ENCODE results near the gene CELSR1. TPM values are rescaled to one million over a fixed set of nuclear protein-coding genes. Genes with fewer than 3 reads are reported as not detected.

Gene CELSR1
- total and polyA plus RNA-seq, 3 experiments from 2014 or later, result 0.15 to 0.33 (median 0.30) TPM

DNA sequence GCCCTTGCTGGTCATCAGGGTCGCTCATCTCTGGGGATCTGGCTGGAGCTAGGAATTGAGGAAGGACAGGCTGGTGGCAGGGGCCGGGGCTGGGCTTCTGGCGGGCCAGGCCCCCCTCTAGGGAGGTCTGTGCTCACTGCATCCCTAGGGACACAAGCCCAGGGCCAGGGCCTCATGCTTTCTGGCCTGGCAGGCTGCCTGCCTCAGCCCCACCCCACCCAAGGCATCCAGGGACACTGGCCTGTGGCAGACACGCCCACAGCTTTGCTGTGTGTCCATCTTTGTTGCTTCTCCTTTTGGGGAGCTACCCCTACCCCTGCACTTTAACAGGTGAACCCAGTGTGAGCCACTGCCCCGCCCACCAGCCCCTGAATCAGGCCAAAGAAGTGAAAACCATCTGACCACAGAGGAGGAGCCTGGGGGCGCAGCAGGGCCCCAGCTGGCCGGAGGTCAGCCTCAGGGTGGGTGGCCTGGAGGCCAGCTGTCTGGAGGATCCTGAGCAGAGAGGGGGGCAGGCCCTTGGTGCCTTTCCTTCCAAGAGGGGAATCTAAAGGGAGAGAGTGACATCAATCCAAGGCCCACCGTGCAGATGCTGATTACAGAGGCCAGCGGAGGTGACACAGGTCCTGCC, 26.8 kb upstream of the CELSR1 start:
- ChIA-PET POLR2A (no interaction called here), CTCF (interaction anchor here (0.8 to 2.1 kb wide), 18 partner anchors 9 to 268 kb away, joined by 3 to 23 read pairs (median 4); partner anchors contain the start of gene GTSE1)
- no peak overlapping the region for H3K4me3 ChIP-seq (ENCODE audit: low read length)
- H3K4me1 ChIP-seq (ENCODE audit: insufficient read depth, low read length), result no peaks in the 10 kb centered on the region
- no peak overlapping the region for H3K4me3 Mint-ChIP-seq
- peaks cover 0 to 1% (median 0%) of the 10 kb centered on the region in 5 donors for H3K9me3 Mint-ChIP-seq
- DNase-seq, result no peak
- no peaks in the 10 kb centered on the region for H3K27me3 ChIP-seq (ENCODE audit: insufficient read depth, low read length, poor library complexity, severe bottlenecking)
- no peaks in the 10 kb centered on the region for H3K36me3 ChIP-seq (ENCODE audit: insufficient read depth, low read length)
- no peak overlapping the region for H3K27ac ChIP-seq (ENCODE audit: low read depth, low read length)
- no peaks in the 10 kb centered on the region for H3K9me3 ChIP-seq (ENCODE audit: low read length)
- no peak overlapping the region for H3K27ac Mint-ChIP-seq
- H3K27me3 Mint-ChIP-seq, result peaks cover 0 to 3% of the 10 kb centered on the region in 2 donors
- peaks cover 0 to 2% (median 0%) of the 10 kb centered on the region in 3 donors for H3K4me1 Mint-ChIP-seq
- no peaks in the 10 kb centered on the region for H3K36me3 Mint-ChIP-seq

DNA sequence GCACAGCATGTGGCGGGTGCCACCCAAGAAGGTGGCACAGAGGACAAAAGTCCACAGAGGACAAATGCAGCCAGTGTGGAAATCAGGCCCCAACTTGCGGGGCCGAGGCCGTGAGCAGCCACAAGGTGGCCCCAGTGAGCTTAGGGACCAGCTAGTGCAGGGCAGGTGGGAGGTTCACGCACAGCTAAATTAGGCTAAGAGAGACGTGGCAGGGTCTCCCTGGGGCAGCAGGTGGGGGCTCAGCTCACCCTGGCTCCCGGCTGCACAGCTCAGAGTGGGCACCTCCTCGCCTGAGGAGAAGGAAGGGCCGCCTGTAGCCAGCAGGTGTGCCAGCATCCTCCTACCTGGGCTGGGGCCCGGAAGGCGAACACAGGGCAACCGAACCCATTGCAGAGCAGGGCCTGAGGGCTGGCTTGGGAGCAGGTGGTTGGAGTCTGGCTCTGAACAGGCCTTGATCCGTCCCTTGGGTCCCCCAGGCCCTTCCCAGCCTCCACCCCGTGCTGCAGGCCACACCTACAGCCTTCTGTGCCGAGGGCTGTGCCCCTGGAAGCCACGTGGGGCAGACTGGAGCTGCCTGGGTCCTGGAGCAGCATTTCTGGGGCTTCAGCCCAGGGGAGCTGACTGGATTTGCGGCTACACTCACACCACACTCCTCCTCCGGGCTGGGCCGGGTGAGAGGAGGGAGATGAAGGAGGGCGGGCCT, 26.1 kb upstream of the CELSR1 start:
- no peaks in the 10 kb centered on the region for H3K9me3 Mint-ChIP-seq
- Histone ChIP-seq H3K9me3 (ENCODE audit: low read length) (no peaks in the 10 kb centered on the region), H3K36me3 (ENCODE audit: insufficient read depth, low read length) (no peaks in the 10 kb centered on the region), H3K4me3 (ENCODE audit: low read length) (no peak overlapping the region), H3K27me3 (ENCODE audit: insufficient read depth, low read length, poor library complexity, severe bottlenecking) (no peaks in the 10 kb centered on the region), H3K27ac (ENCODE audit: low read depth, low read length) (no peak overlapping the region), H3K4me1 (ENCODE audit: insufficient read depth, low read length) (no peaks in the 10 kb centered on the region)
- H3K4me3 Mint-ChIP-seq, result peak overlapping the region in 3 of 7 donors; percentile 26 to 31 (median 26)
- peak; percentile 49 to 78 (median 63) for DNase-seq
- H3K27me3 Mint-ChIP-seq, result peaks cover 0 to 3% of the 10 kb centered on the region in 2 donors
- CTCF ChIA-PET, result interaction anchor here (0.7 to 2.1 kb wide), 28 partner anchors 9 to 281 kb away, joined by 3 to 23 read pairs (median 4); partner anchors contain the start of gene GTSE1
- H3K36me3 Mint-ChIP-seq, result no peaks in the 10 kb centered on the region
- H3K27ac Mint-ChIP-seq, result peak overlapping the region in 3 of 8 donors; percentile 32 to 57 (median 40)
- POLR2A ChIA-PET, result interaction anchor here (0.7 kb wide), 1 partner anchor 205 kb away, joined by 4 read pairs; no protein-coding TSS in a partner anchor
- peaks cover 0 to 2% (median 0%) of the 10 kb centered on the region in 3 donors for H3K4me1 Mint-ChIP-seq

DNA sequence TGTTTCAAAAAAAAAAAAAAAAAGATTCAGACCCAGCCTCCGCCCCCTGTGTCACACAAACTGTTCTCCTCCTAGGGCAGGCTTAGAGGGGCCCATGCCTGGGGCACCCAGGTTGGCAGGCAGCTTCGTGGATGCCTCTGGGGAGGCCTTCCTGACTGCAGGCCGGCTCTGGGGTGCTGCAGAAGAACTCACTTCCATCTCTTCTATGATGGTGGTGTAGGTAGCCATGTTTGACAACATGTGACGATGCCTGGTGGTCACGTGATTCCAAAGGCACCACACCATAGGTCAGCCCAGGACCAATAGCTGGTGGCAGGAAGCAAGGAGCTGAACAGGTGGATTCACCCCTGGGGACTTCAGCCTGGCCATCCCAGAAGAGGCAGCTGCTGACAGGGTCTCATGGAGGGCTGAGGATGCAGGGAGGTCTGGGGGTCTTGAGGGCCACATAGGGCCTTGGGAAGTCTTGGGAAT, 24.1 kb upstream of the CELSR1 start:
- H3K9me3 Mint-ChIP-seq, result peaks cover 0 to 10% (median 0%) of the 10 kb centered on the region in 5 donors
- Histone ChIP-seq H3K4me3 (ENCODE audit: low read length) (no peak overlapping the region), H3K27me3 (ENCODE audit: insufficient read depth, low read length, poor library complexity, severe bottlenecking) (no peaks in the 10 kb centered on the region), H3K4me1 (ENCODE audit: insufficient read depth, low read length) (no peaks in the 10 kb centered on the region), H3K36me3 (ENCODE audit: insufficient read depth, low read length) (no peaks in the 10 kb centered on the region), H3K9me3 (ENCODE audit: low read length) (peaks cover 4% of the 10 kb centered on the region), H3K27ac (ENCODE audit: low read depth, low read length) (no peak overlapping the region)
- H3K36me3 Mint-ChIP-seq, result peaks cover 0 to 1% (median 0%) of the 10 kb centered on the region in 3 donors
- peaks cover 0 to 2% (median 0%) of the 10 kb centered on the region in 3 donors for H3K4me1 Mint-ChIP-seq
- peaks cover 3 to 4% of the 10 kb centered on the region in 2 donors for H3K27me3 Mint-ChIP-seq
- H3K4me3 Mint-ChIP-seq, result no peak overlapping the region
- ChIA-PET CTCF (no interaction called here), POLR2A (no interaction called here)
- H3K27ac Mint-ChIP-seq, result no peak overlapping the region
- no peak for DNase-seq

DNA sequence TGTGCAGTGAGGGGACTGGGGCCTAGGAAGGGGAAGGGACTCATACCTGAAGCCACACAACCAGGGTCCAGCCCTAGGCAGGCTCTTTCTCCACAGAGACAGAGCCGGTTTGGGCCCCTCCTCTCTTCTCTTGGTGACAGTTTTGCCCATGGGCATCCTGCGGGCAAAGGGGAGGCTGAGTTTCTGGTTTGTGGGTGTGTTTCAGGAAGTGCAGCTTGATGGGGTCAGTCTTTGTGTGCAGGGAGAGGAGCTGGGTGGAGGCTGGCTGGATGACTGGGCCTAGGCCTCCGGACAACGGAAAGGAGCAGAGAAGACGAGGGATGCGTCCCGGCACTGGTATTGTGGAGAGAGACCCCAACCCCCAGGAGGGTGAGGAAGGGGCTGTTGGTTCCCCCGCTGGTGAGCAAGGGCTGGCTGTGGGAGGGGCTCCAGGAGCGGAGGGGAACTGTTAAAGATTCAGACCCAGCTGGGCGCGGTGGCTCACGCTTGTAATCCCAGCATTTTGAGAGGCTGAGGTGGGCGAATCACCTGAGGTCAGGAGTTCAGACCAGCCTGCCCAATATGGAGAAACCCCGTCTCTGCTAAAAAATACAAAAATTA, 23.4 kb upstream of the CELSR1 start:
- Histone ChIP-seq H3K27me3 (ENCODE audit: insufficient read depth, low read length, poor library complexity, severe bottlenecking) (no peaks in the 10 kb centered on the region), H3K27ac (ENCODE audit: low read depth, low read length) (no peak overlapping the region), H3K9me3 (ENCODE audit: low read length) (peaks cover 4% of the 10 kb centered on the region), H3K4me3 (ENCODE audit: low read length) (no peak overlapping the region), H3K4me1 (ENCODE audit: insufficient read depth, low read length) (no peaks in the 10 kb centered on the region), H3K36me3 (ENCODE audit: insufficient read depth, low read length) (no peaks in the 10 kb centered on the region)
- DNase-seq, result no peak
- CTCF ChIA-PET, result interaction anchor here (1.0 kb wide), 1 partner anchor 242 kb away, joined by 3 read pairs; no protein-coding TSS in a partner anchor
- Mint-ChIP-seq H3K4me3 (no peak overlapping the region), H3K27ac (no peak overlapping the region), H3K27me3 (peaks cover 3 to 4% of the 10 kb centered on the region in 2 donors), H3K4me1 (peaks cover 0 to 2% (median 0%) of the 10 kb centered on the region in 3 donors), H3K9me3 (peaks cover 0 to 10% (median 0%) of the 10 kb centered on the region in 5 donors), H3K36me3 (peaks cover 0 to 1% (median 0%) of the 10 kb centered on the region in 3 donors)
- POLR2A ChIA-PET, result no interaction called here

DNA sequence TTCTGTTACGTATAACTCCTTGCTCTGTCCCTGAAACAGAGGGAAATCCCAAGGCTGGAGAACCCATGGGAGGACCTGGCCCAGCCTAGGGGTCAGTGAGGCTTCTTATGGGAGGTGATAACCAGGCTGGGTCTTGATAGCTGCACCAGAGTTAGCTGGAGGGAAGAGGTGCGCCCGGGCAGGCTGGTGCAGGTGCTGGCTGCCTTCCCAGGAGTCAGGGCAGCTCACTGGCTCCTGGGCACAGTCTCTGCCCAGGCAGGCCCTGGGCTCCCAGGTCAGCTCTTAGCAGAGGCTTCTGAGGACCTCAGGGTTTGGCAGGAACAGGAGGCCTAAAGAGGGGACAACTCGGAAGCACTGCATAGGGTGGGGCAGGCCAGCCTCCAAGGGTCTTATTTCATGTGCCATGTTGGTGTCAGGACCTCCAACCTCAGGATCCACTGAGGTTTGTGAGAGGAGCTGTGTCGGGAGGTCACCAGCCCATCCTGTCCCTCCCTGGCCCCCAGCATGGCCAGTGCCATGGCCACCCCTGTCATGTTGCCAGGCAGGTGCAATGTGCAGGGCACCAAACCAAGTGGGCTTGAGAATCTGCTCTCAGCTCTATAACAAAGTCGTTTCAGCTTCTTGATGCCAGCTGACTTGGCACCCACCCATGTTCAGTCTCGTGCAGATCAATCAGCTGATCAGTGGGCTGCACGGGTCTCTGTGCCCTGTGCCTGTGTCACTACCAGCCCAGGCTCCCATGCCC, 20.5 kb upstream of the CELSR1 start:
- ChIA-PET POLR2A (no interaction called here), CTCF (no interaction called here)
- Mint-ChIP-seq H3K4me1 (no peaks in the 10 kb centered on the region), H3K36me3 (peaks cover 0 to 3% (median 1%) of the 10 kb centered on the region in 3 donors), H3K4me3 (no peak overlapping the region), H3K9me3 (peaks cover 0 to 13% (median 0%) of the 10 kb centered on the region in 5 donors), H3K27me3 (peaks cover 11 to 12% of the 10 kb centered on the region in 2 donors), H3K27ac (no peak overlapping the region)
- no peaks in the 10 kb centered on the region for H3K4me1 ChIP-seq (ENCODE audit: insufficient read depth, low read length)
- no peak overlapping the region for H3K27ac ChIP-seq (ENCODE audit: low read depth, low read length)
- H3K9me3 ChIP-seq (ENCODE audit: low read length), result peaks cover 4% of the 10 kb centered on the region
- no peaks in the 10 kb centered on the region for H3K27me3 ChIP-seq (ENCODE audit: insufficient read depth, low read length, poor library complexity, severe bottlenecking)
- DNase-seq, result no peak
- H3K36me3 ChIP-seq (ENCODE audit: insufficient read depth, low read length), result no peaks in the 10 kb centered on the region
- H3K4me3 ChIP-seq (ENCODE audit: low read length), result no peak overlapping the region

DNA sequence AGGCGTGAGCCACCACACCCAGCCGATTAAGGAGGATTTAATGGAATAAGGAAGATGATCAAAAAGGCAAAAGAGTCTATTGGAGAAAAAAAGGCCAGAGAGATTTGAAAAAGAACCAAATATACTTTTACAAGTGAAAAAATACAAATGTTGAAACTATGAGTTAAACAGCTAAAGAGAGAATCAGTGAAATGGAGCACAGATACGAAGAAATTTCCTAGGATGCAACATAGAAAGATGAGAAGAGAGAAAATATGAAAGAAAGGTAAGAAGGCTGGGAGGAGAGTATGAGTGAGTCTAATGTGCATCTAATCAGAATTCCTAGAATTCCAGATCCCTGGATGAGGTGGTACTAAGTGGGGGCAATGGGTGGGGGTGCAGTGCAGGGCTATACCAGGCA, 19.4 kb upstream of the CELSR1 start:
- ChIA-PET CTCF (interaction anchor here (0.9 kb wide), 1 partner anchor 183 kb away, joined by 3 read pairs; no protein-coding TSS in a partner anchor), POLR2A (no interaction called here)
- Mint-ChIP-seq H3K36me3 (peaks cover 0 to 3% (median 1%) of the 10 kb centered on the region in 3 donors), H3K27me3 (peaks cover 9 to 18% of the 10 kb centered on the region in 2 donors), H3K4me3 (no peak overlapping the region), H3K9me3 (peaks cover 0 to 13% (median 0%) of the 10 kb centered on the region in 5 donors), H3K4me1 (no peaks in the 10 kb centered on the region), H3K27ac (no peak overlapping the region)
- Histone ChIP-seq H3K4me3 (ENCODE audit: low read length) (no peak overlapping the region), H3K36me3 (ENCODE audit: insufficient read depth, low read length) (no peaks in the 10 kb centered on the region), H3K4me1 (ENCODE audit: insufficient read depth, low read length) (no peaks in the 10 kb centered on the region), H3K27ac (ENCODE audit: low read depth, low read length) (no peak overlapping the region), H3K27me3 (ENCODE audit: insufficient read depth, low read length, poor library complexity, severe bottlenecking) (no peaks in the 10 kb centered on the region), H3K9me3 (ENCODE audit: low read length) (peaks cover 4% of the 10 kb centered on the region)
- DNase-seq, result no peak

DNA sequence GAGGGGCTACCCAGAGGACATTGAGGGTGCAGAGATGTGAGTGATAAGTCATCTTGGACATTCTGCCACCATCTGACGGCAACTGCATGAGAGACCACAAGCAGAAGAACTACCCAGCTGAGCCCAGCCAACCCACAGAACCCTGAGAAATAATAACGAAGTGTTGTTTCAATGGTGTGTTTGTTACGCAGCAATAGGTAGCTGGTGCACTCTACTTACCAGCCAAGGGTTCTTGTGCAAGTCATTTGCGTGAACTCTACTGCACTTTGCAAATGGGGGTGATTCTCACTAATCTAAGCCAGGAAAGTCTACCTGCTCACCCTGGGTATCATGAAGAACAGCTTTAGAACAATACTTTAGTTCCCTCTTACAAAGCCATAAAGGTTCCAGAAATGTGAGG, 15.8 kb upstream of the CELSR1 start:
- Mint-ChIP-seq H3K27me3 (peaks cover 19 to 34% of the 10 kb centered on the region in 2 donors), H3K36me3 (peaks cover 0 to 3% (median 1%) of the 10 kb centered on the region in 3 donors), H3K4me1 (no peaks in the 10 kb centered on the region), H3K9me3 (peaks cover 0 to 13% (median 0%) of the 10 kb centered on the region in 5 donors), H3K4me3 (no peak overlapping the region), H3K27ac (no peak overlapping the region)
- DNase-seq, result no peak
- no peaks in the 10 kb centered on the region for H3K27me3 ChIP-seq (ENCODE audit: insufficient read depth, low read length, poor library complexity, severe bottlenecking)
- POLR2A ChIA-PET, result no interaction called here
- CTCF ChIA-PET, result interaction anchor here (2.3 kb wide), 1 partner anchor 10 kb away, joined by 11 read pairs; no protein-coding TSS in a partner anchor
- peaks cover 4% of the 10 kb centered on the region for H3K9me3 ChIP-seq (ENCODE audit: low read length)
- H3K4me3 ChIP-seq (ENCODE audit: low read length), result no peak overlapping the region
- no peak overlapping the region for H3K27ac ChIP-seq (ENCODE audit: low read depth, low read length)
- no peaks in the 10 kb centered on the region for H3K4me1 ChIP-seq (ENCODE audit: insufficient read depth, low read length)
- H3K36me3 ChIP-seq (ENCODE audit: insufficient read depth, low read length), result no peaks in the 10 kb centered on the region
